ENCODE data around the gene NMD3.

DNA sequence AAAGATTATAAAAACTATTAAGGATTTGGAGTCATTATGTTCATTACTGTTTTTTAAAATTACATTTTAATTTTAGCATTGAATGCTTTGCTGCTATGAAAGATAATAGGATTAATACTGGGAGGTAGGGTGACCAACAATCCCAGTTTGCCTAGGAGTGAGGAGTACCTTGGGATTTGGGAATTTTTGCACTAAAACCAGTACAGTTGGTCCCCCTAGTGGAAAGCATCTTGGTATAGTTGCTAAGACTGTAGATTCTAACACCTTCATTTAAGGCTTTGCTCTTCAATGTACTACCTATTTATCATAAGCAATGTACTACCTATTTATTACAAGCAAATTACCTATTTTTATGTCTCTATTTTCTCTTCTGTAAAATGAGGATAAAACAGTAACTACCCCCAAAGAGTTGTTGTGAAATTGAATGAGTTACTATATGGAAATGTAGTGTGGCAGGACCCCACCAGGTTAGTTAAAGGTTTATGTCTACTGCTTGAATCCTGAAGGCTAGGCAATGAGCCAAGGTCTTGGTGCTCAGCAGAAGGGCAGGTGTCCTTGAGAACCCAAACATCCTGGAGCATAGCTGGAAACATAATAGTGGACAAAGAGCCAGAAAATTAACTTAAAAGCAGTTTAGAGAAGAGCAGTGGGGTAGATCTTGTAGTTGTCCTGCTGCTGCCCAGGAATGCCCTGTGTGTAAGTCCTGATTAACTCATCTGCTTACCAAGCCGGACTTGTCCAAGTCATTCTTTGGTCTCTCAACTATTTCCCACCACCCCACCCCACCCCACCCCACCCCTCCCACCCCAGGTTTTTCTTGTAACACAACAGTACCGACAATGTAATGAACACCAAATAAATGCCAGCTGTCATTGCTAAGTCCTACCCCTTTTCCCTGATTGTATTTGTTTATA, 49.2 kb upstream of the NMD3 start:
- TF ChIP-seq, protein P1, sequence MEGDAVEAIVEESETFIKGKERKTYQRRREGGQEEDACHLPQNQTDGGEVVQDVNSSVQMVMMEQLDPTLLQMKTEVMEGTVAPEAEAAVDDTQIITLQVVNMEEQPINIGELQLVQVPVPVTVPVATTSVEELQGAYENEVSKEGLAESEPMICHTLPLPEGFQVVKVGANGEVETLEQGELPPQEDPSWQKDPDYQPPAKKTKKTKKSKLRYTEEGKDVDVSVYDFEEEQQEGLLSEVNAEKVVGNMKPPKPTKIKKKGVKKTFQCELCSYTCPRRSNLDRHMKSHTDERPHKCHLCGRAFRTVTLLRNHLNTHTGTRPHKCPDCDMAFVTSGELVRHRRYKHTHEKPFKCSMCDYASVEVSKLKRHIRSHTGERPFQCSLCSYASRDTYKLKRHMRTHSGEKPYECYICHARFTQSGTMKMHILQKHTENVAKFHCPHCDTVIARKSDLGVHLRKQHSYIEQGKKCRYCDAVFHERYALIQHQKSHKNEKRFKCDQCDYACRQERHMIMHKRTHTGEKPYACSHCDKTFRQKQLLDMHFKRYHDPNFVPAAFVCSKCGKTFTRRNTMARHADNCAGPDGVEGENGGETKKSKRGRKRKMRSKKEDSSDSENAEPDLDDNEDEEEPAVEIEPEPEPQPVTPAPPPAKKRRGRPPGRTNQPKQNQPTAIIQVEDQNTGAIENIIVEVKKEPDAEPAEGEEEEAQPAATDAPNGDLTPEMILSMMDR (IDR thresholded peaks at IDR 0.05) = peak; percentile 15; the same call in 1 of the 2 replicates
- TF ChIP-seq ZFX (IDR thresholded peaks at IDR 0.05; ENCODE audit: borderline replicate concordance) = no peak

Measured in 22Rv1 (cell line).